AG09319 (cell line): ENCODE results near the gene SYTL1.

Experiments
- DNase-seq: peaks from one replicate; pipeline ENCODE4 v3.0.0-alpha.2; 2010; ENCODE audit warnings: low read depth; ENCODE audit errors: extremely low read depth
- TF ChIP-seq, protein P1 (sequence below): IDR thresholded peaks from 2 replicates; pipeline ENCODE4 v1.5.1; 2011; ENCODE audit warnings: low read depth, mild to moderate bottlenecking, inconsistent platforms, low read length, moderate library complexity

The SYTL1 gene

DNA sequence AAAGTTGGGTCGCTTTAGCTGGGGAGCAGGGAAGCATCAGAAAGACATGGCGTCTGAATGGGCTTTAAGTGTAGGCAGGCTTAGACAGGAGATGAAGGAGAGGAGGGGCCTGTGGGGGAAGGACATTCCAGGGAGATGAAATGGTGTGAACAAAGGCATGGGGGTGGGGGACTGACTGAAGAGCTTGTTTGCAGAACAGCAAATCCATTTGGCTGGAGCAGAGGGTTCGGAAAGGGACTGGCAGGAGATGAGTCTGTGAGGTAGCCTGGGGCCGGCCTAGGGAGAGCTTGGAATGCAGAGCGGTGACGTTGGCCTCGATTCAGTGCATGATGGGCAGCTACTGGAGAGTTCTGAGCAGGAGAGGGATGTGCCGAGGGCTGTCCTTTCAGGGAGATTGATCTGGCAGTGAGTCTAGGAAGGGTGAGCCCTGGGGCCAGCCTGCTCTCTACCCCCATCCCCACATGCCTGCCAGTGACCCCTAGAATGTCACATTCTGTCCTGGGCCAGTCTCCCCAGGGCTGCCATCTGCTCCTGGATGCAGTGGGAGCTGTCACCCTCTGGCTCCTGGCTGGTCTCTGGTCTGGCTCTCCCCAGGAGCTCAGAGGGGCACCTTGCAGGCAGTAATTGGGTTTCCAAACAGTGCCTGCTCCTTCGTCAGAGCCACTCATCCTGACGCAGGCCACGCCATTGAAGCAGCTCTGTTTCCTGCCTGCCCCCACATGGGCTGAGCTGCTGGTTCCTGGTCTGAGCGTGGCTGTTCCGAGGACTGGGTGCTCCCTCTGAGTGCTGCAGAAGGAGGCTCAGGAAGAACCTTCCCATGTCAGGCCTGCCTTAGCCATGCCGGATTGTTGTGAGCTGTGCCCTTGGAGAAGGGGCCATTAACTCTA lies 42.2 kb upstream of the SYTL1 start:
- DNase-seq, result peak; percentile 91

DNA sequence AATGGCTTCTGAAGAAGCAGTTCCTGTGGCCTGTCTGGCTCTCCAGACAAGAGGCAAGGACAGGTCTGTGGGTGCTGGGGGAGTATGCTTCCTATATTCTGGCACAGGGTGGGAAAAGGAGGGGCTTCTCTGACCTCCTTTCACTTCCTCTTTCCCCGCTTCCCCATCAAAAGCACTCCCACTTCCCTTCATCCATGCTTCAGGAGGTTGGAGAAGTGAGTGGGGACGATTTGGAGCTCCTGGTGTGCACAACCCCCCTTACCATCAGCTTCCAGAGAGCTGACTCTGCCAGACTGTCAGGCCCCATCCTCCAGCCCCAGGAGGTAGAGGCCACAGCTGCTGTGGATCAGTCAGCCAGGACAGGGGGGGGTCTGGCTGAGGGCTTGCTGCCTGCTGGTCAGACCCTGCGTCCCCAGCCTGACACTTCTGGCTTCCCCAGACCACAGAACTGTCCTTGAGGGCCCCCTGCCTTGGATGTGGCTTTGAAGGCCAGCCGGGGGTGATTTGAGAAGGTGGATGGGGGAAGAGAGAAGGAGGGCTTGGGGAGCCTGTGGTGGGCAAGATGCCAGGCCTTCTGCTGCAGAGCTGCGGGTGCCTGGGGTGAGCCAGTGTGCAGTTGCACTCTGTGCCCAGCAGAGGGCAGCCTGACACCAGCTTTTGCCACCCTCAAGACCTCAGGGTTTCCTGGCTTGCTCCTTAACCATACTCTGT lies 41.3 kb upstream of the SYTL1 start:
- peak; percentile 74 for DNase-seq
- TF ChIP-seq, protein P1, sequence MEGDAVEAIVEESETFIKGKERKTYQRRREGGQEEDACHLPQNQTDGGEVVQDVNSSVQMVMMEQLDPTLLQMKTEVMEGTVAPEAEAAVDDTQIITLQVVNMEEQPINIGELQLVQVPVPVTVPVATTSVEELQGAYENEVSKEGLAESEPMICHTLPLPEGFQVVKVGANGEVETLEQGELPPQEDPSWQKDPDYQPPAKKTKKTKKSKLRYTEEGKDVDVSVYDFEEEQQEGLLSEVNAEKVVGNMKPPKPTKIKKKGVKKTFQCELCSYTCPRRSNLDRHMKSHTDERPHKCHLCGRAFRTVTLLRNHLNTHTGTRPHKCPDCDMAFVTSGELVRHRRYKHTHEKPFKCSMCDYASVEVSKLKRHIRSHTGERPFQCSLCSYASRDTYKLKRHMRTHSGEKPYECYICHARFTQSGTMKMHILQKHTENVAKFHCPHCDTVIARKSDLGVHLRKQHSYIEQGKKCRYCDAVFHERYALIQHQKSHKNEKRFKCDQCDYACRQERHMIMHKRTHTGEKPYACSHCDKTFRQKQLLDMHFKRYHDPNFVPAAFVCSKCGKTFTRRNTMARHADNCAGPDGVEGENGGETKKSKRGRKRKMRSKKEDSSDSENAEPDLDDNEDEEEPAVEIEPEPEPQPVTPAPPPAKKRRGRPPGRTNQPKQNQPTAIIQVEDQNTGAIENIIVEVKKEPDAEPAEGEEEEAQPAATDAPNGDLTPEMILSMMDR, result peak; percentile 98

More for the DNA sequence above, 42.2 kb upstream of the SYTL1 start:
- TF ChIP-seq, protein P1, result no peak

DNA sequence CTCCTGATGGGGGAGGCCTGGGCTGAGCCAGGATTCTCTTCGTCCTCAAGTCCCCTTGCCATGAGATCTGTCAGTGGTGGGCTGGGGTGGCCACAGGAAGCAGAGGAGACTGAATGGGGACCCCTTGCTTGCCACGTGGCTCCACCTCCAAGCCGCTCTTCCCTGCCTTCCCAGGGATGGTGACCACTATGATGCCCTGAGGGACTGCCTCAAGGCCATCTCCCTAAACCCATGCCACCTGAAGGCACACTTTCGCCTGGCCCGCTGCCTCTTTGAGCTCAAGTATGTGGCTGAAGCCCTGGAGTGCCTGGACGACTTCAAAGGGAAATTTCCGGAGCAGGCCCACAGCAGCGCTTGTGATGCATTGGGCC lies 40.8 kb upstream of the SYTL1 start:
- no peak for DNase-seq

DNA sequence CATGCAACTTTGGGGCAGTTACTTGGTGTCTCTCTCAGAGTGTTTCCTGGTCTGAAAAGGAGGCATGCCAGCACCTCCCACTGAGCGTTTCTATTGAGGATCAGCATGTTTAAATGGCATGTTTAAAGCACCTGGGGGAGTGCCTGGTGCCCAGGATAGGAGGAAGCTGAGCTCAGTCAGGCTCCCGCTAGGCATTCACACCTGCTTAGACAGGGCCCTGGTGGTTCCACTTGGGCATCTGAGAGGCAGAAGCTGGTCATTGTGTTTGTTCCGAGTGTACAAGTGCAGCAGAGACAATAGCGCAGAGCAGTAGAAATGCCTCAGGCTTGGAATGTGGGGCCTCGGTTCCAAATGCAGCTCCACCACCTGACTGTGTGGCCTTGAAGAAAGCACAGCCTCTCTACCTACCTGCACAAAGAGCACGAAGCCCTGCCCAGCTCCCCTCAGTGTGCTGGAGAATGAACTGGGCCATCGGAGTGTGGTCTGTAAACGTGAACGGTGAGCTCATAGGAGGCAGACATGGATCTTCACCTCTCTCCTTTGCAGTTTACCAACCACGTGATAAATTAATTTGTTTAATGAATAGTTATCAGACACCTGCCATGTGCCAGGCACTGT lies 40.1 kb upstream of the SYTL1 start:
- TF ChIP-seq, protein P1, result no peak
- no peak for DNase-seq

More for the DNA sequence above, 40.8 kb upstream of the SYTL1 start:
- TF ChIP-seq, protein P1, result no peak

DNA sequence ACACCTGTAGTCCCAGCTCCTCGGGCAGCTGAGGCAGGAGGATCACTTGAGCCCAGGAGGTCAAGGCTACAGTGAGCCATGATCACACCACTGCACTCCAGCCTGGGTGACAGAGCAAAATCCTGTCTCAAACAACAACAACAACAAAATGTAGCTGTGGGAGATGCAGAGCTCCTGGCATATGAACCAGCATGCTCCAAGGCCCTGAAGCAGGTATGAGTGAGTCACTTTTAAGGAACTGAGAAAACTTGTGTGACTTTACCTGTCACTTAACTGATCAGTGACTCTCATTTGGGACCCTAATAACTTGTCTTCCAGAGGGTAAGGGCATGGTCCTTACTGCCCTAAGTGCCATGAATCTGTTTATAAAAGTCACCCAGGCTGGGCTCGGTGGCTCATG lies 39.2 kb upstream of the SYTL1 start:
- TF ChIP-seq, protein P1, result no peak
- DNase-seq, result no peak

DNA sequence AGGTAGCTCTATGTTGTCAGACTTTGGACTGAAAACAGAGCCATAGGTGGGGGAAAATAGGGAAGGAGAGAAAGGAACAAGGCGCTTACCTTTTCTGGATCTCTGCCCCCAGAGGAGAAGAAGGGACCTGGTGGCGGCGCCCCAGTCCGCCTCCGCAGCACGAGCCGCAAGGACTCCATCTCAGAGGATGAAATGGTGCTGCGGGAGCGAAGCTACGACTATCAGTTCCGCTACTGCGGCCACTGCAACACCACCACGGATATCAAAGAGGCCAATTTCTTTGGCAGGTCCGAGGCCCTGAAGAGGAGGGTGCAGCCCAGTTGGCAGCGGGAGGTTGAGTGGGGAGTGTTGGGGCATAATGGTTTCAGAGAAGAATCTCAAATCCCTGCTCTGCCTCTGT lies 38.3 kb upstream of the SYTL1 start:
- TF ChIP-seq, protein P1, result no peak
- DNase-seq, result no peak

DNA sequence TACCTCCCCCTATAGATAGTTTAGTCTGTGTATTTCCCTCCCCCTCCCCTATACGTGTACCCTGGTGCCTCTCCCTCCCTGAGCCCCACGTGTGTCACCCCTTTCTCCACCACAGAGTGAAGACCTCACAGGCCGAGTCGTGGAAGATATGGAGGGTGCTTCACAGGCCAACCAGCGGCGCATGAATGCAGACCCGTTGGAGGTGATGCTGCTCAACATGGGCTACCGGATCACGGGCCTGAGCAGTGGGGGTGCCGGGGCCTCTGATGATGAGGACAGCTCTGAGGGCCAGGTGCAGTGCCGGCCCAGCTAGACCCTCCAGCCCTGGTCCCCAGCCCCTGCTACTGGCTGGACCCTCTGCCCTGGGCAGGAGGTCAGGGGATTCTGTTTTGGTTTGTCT lies 35.8 kb upstream of the SYTL1 start:
- no peak for DNase-seq
- TF ChIP-seq, protein P1, result no peak
